Activated CD8-positive, alpha-beta memory T cell treated with anti-CD3 and anti-CD28 coated beads, Interleukin-2, amount 50 U/mL, for 4 hours (primary cell): ENCODE data around the gene NCOA6.
A peak's percentile ranks its signal among the peaks of the same experiment; 100 is the strongest.
"Not testable (repeated sequence)": the region's sequence is repeated elsewhere in the genome, so short reads cannot be mapped to it uniquely, and the experiment has no call there.

Source experiments
- DNase-seq: peaks from one replicate; pipeline ENCODE4 v3.0.0-alpha.2; 2020

Gene NCOA6

DNA sequence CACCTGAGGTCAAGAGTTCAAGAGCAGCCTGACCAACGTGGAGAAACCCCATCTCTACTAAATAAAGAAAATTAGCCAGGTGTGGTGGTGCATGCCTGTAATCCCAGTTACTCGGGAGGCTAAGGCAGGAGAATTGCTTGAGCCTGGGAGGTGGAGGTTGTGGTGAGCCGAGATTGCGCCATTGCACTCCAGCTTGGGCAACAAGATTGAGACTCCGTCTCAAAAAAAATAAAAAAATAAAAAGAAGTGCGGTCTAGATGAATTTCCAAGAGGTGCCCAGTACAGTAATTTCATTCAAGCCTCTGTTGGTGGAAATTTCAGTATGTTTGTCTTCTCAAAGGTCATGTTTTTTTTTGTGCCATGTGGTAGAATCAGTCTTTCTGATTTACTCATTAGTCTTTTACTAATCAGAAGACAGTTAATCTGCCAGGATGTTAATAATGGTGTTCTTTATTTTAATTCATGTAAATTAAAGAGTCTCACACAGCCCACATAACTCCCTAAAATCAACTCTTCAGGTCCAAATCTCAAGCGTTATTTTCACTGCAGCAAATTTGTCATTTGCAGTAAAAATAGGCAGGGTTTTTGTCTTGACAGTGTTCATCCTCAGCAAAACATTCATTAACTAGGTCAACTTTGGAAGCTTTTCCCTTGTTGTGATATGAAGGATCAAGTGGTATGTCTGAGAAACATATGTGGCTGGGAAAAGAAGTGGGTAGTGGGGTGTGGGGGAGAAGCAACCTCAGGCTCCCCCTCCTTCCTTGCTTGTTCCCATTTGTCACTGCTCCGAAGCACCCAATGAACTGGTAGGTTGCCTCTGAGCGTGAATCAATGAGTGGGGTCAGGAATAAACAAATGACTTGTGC lies 108.0 kb downstream of the NCOA6 start:
- DNase-seq, result no peak

GRCh38 chr20:34716921-34717229 lies 108.6 kb downstream of the NCOA6 start:
- DNase-seq, result no peak

GRCh38 chr20:34715384-34715783 lies 110.1 kb downstream of the NCOA6 start:
- DNase-seq, result no peak

DNA sequence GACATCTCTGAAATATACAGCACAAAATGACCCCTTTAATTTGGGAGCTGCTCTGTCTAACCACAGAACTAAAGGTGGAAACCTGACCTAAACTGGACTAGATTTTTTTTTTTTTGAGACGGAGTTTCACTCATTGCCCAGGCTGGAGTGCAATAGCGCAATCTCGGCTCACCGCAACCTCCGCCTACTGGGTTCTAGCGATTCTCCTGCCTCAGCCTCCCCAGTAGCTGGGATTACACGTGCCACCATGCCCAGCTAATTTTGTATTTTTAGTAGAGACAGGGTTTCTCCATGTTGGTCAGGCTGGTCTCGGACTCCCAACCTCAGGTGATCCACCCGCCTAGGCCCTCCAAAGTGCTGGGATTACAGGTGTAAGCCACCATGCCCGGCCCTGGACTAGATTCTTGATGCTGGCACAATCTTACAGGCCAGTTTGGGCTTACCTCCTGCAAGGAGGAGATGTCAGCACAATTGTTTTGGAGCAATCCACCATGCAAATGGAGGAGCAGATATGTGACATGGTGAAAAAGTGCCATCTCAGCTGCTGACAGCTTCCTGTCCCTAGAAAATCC lies 111.4 kb downstream of the NCOA6 start:
- DNase-seq, result not testable (repeated sequence)

DNA sequence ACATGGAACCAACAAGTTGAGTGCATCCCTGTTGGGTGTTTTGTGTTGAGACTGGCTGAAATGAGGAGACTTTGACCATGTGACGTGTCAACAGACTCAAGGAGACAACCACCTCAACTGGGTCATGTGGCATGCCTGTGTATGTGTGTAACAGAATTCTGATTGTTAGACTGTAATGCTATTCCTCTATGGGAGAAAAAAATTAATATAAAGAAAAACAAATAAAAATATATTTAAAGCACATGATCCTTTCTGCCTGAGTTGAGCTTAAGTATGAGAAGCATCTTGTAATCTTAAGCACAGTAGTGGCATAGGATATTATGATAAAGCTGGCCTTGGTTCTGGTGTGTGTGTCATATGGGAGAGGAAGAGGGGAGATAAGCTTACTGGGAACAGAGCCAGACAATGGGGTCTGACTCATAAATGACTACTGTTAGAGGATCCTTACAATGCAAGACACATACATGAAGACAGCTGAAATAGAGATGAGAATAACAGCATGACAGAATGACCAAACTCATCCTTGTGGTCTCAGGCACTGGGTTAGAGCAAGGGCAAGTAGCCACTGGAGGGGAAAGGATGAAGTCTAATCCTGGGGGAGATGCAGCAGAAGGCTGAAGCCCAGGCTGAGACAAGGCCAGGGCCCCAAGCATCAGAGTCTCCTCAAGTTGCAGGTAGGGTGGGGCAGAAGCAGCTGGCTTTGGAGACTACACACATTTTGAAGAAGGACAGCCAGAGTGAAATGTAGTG lies 112.1 kb downstream of the NCOA6 start:
- DNase-seq, result no peak

GRCh38 chr20:34712525-34713192 lies 112.8 kb downstream of the NCOA6 start:
- DNase-seq, result no peak

DNA sequence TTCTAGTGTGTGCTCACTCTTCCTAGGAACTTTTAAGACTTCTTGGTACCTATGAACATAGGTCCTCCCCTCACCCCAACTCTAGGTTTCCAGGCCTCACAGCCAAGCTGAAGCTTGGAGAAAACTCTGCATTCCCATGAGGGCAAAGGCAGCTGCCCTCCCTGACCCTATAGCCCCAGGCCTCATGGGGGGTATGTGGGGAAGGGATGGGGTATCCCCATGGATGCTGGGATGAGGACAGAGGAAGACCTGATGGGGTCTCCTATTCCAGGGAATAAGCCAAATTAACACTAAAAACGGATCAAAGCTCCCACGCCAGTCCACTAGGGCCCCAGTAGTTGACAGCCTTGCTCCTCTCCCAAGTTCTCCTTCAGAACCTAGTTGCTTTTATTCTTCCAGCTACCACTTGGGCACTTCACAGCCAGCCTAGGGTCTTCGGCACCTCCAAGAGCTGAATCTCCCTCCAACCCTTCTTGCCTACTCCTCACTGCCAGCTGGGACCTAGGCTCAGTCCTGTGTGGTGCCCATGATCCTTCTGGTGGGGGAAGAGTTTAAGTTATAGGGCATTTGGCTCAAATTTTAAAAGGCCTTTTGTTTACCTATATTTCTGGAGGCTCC lies 113.5 kb downstream of the NCOA6 start:
- no peak for DNase-seq

GRCh38 chr20:34710861-34711574 lies 114.4 kb downstream of the NCOA6 start:
- no peak for DNase-seq

- DNase-seq, result no peak
Measured at GRCh38 chr20:34710568-34710839, 114.9 kb downstream of the NCOA6 start.

DNA sequence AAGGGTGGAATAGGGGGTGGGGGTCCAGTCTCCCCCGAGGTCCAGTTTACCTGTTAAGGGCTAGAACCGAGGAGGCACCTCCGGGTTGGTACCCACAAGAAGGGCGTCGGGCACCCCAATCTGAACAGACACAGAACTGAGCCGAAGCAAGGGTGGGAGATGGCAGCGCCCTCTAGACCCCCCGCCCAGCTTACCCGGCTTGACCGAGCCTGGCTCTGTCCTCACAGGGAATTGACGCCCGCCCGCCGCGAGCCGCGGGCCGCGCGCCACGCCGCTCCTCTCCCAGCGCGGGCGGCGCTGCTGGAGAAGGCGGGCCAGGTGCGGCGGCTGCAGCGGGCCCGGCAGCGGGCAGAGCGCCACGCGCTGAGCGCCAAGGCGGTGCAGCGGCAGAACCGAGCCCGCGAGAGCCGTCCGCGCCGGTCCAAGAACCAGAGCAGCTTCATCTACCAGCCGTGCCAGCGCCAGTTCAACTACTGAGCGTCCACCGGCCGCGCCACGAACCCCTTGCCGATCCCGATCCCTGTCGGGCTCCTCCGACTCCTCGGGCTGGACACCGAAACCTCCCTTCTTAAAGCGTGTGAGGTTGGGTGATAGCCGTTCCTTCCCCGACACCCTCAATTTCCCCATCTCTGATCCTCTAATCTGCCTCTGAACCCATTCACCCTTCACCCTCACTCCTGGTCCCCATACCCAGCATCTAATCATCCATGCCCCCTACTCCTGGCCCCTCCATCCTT lies 115.5 kb downstream of the NCOA6 start:
- peak; percentile 60 for DNase-seq

DNA sequence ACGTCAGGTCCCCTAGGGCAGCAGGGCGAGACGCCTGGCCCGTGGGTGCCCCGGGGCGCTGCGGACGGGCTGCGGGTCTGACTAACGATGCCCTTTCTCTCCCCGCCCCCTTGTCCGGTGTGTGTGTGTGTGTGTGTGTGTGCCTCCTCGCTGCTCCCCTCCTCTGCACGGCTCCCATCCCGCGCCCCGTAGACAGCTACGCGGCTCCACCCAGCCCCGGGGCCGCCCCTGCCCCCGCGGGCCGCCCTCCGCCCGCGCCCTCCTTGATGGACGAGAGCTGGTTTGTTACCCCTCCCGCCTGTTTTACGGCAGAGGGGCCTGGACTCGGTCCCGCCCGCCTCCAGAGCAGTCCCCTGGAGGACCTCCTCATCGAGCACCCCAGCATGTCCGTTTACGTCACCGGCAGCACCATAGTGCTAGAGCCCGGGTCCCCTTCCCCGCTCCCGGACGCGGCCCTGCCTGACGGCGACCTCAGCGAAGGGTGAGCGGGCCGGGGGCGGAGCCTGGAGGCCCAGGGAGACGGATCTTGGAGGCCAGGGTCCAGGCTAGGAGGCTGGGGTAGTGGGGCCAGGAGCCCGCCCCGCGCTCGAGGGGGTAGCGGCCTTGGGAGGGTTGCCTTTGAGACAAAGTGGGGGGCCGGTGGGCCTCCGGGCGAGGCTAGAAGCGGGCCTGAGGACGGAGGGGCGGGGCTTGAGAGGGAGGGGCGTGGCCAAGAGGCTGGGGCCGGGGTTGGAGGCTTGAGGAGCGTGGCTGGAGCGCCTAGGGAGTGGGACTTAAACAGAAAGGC lies 116.2 kb downstream of the NCOA6 start:
- DNase-seq, result peak; percentile 75

GRCh38 chr20:34708621-34709043 lies 116.8 kb downstream of the NCOA6 start:
- peak; percentile 65 for DNase-seq

GRCh38 chr20:34706912-34707784 lies 118.3 kb downstream of the NCOA6 start:
- DNase-seq, result no peak

GRCh38 chr20:34706302-34706875 lies 119.1 kb downstream of the NCOA6 start:
- DNase-seq, result no peak

DNA sequence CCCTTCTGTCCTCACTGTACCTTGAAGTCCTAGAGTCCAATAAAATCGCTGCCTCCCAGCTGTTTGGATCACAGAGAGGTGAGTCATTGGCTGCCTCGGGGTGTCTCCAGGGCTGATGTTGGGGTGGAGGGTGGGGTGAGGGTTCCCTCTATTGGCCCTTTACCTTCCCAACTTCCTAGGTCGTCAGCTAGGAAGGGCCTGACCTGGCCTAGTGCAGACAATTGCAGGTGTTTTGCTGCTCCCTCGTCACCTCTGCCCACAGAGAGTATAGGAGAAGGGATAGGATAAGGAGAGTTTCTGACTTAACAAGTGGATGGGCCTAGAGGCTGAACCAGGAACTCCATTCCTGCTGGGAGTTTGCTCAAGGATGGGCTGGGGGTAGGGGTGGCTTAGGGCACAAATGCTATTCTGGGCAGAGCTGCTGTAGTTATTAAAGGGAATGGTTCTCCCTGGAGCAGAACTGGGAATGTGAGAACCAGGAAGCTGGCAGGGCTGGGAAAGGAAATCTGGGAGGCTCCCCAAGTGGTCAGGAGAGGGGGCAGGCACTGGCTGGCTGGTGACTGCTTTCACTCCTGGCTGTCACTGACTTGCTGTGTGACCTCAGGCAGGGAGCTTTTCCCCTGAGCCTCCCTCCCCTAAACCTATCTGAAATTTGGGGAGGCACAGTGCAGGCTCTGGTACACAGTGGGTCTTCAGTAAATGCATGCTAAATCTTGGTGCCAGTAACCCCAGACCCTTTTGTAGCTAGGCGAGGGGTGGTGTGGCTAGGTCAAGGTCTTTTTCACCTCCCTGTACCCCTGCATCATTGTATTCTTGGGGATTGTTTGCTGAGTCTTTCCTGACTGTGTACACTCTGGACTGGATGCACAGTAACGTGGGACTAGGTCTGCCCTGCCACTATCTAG lies 119.8 kb downstream of the NCOA6 start:
- peak; percentile 18 for DNase-seq

- DNase-seq, result no peak
Measured at GRCh38 chr20:34705008-34705396, 120.4 kb downstream of the NCOA6 start.

DNA sequence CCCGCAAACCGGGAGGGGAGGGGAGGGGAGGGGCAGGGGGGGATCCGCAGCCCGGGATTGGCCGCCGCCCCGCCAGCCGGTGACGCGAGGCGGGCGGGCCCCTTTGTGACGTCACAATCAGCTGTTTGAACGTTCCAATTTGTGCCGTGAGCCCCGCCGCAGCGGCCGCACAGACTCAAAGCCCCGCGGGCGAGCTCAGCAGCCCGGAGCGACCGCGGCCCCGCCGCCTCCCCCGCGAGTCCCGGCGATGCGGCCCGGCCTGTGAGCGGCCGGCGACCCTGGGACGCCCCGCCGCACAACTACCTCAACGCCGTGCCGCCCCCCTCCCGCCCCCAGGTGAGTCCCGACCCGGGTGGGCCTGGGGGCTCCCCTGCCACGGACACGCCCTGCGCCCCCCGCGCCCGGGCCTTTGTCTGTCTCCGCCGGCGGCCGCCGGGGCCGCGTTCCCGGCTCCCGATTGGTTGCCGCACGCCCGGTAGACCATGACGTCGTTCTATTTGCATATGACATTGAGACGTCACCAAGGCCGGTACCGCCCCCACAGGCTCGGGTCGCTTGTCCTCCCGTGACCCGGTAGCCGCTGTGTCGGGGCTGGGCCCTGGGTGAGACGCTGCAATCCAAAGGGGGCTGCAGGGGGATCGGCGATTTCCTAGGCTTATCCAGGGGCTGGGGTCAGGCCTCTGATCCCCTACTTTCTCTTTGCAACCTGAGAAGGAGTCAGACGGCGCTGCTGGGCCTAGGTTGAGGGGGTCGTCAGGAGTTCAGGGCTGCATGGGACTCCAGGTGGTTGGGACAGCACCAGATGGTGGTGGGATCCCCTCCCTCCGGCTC lies 121.1 kb downstream of the NCOA6 start, which contains the start of gene TP53INP2:
Gene TP53INP2, plus strand, starts transcription at position 168 of the 831 bp plus-strand sequence. CDS start 4,396 bp downstream, outside the sequence.
- peak; percentile 87 for DNase-seq
